Lung (tissue), 12 donors: Measurements from ENCODE around the gene SLC6A13. TPM values are rescaled to one million over a fixed set of nuclear protein-coding genes. Genes with fewer than 3 reads are reported as not detected.
A peak's percentile ranks its signal among the peaks of the same experiment; 100 is the strongest.

Experiments
- ATAC-seq: fragments of 200-7000 bp; cut with Tn5 transposase; one replicate; pipeline ENCODE4 v1.9.1; 2020; ENCODE audit warnings: moderate number of reproducible peaks; ENCODE audit not compliant: insufficient read depth, low FRiP score
- DNase-seq, 3 donors: peaks; one replicate each; pipeline ENCODE4 v3.0.0-alpha.2; 2013 to 2017
- H3K27ac ChIP-seq, 2 donors: one replicate each; pipeline ENCODE4 v1.5.1; 2013; ENCODE audit warnings: mild to moderate bottlenecking in 2 of 2, moderate library complexity in 2 of 2, control low read depth in 1 of 2, inconsistent platforms in 1 of 2, low read depth in 1 of 2, low read length in 1 of 2
- H3K27me3 ChIP-seq, 3 donors: one replicate each; pipeline ENCODE4 v1.5.1; 2013; ENCODE audit warnings: low read length in 2 of 3; ENCODE audit not compliant: control insufficient read depth in 3 of 3, insufficient read depth in 3 of 3
- H3K36me3 ChIP-seq, 4 donors: one replicate each; pipeline ENCODE4 v1.5.1; 2013; ENCODE audit warnings: low read length in 4 of 4, mild to moderate bottlenecking in 1 of 4, moderate library complexity in 1 of 4; ENCODE audit not compliant: control insufficient read depth in 4 of 4, insufficient read depth in 4 of 4
- H3K4me1 ChIP-seq, 5 donors: one replicate each; pipeline ENCODE4 v1.5.1; 2013; ENCODE audit warnings: low read length in 5 of 5, mild to moderate bottlenecking in 2 of 5, moderate library complexity in 1 of 5; ENCODE audit not compliant: control insufficient read depth in 5 of 5, insufficient read depth in 5 of 5
- H3K4me3 ChIP-seq: one replicate; pipeline ENCODE4 v1.5.1; 2013; ENCODE audit warnings: mild to moderate bottlenecking, control low read depth, moderate library complexity
- H3K9ac ChIP-seq, 2 donors: one replicate each; pipeline ENCODE4 v1.5.1; 2013; ENCODE audit warnings: low read length in 2 of 2, control low read depth in 1 of 2; ENCODE audit not compliant: insufficient read depth in 1 of 2
- H3K9me3 ChIP-seq, 4 donors: one replicate each; pipeline ENCODE4 v1.5.1; 2013; ENCODE audit warnings: low read length in 3 of 4, mild to moderate bottlenecking in 1 of 4, moderate library complexity in 1 of 4; ENCODE audit not compliant: control insufficient read depth in 4 of 4, insufficient read depth in 3 of 4
- CTCF ChIP-seq: IDR thresholded peaks from 2 replicates; pipeline ENCODE4 v1.5.1; 2012; ENCODE audit warnings: mild to moderate bottlenecking; ENCODE audit errors: control extremely low read depth, extremely low read depth
- WGBS, 2 donors: extraction: QIAGEN DNeasy Blood & Tissue Kit; methylation state at CpG; one replicate each; pipeline ENCODE4 v1.1.7; 2013; 5-methylcytosine and 5-hydroxymethylcytosine counted together
- polyA plus RNA-seq, 2 donors: library from polyadenylated mRNA; stranded (reverse); fragments of 200-250 nt; gene quantifications; one replicate each; pipeline ENCODE4 v1.2.1, GENCODE V29; 2013
- total RNA-seq, 2 donors: library from RNA; depleted of rRNA in 1 of 2; stranded (reverse); fragments of >200 nt in 1 of 2; gene quantifications; one replicate each; pipeline ENCODE4 v1.2.1, GENCODE V29; 2014 to 2021
- donor health status: control.
- donor health status: control.
- donor health status: Bipolar disorder and iron deficiency.
- donor health status: healthy.
- donor health status: DM: yes; HTN: yes; CAD: no.

Gene SLC6A13
- total and polyA plus RNA-seq, 4 donors = 0.46 to 2.4 (median 1.0) TPM

- Histone ChIP-seq H3K4me1 (peaks cover 0 to 25% (median 8%) of the 10 kb centered on the region in 5 donors), H3K4me3 (no peak overlapping the region), H3K36me3 (no peaks in the 10 kb centered on the region), H3K9ac (no peak overlapping the region), H3K27me3 (peaks cover 0 to 15% (median 12%) of the 10 kb centered on the region in 3 donors), H3K9me3 (no peaks in the 10 kb centered on the region), H3K27ac (no peak overlapping the region)
- TF ChIP-seq CTCF = no peak
- 68 to 77% methylated on average over 3 of the region's 3 CpGs for WGBS, 2 donors
- peak in 2 of 3 donors; percentile 36 to 49 for DNase-seq
- no peak for ATAC-seq
Observed at GRCh38 chr12:264269-264668, 1.6 kb upstream of the SLC6A13 start.

GRCh38 chr12:263574-263973 is 938 bp upstream of the SLC6A13 start:
- no peak overlapping the region for H3K9ac ChIP-seq
- ATAC-seq (no peak), DNase-seq (no peak)
- no peak overlapping the region for H3K4me3 ChIP-seq
- H3K27ac ChIP-seq = no peak overlapping the region
- WGBS, 2 donors = 83 to 86% methylated on average over 9 of the region's 9 CpGs
- H3K27me3 ChIP-seq = peaks cover 0 to 12% (median 11%) of the 10 kb centered on the region in 3 donors
- peaks cover 0 to 18% (median 6%) of the 10 kb centered on the region in 5 donors for H3K4me1 ChIP-seq
- TF ChIP-seq CTCF = no peak
- no peaks in the 10 kb centered on the region for H3K9me3 ChIP-seq
- H3K36me3 ChIP-seq = no peaks in the 10 kb centered on the region

GRCh38 chr12:262113-262512 is 523 bp downstream of the SLC6A13 start:
- Histone ChIP-seq H3K9ac (no peak overlapping the region), H3K36me3 (no peaks in the 10 kb centered on the region), H3K27me3 (peaks cover 0 to 8% (median 7%) of the 10 kb centered on the region in 3 donors), H3K9me3 (no peaks in the 10 kb centered on the region), H3K4me1 (peaks cover 0 to 6% (median 3%) of the 10 kb centered on the region in 5 donors), H3K4me3 (no peak overlapping the region), H3K27ac (no peak overlapping the region)
- no peak for TF ChIP-seq CTCF
- DNase-seq (no peak), ATAC-seq (no peak)
